Activated T-cell treated with anti-CD3 and anti-CD28 coated beads for 48 hours (primary cell): ENCODE data around the gene SPECC1.
"Not testable (repeated sequence)": the region's sequence is repeated elsewhere in the genome, so short reads cannot be mapped to it uniquely, and the experiment has no call there.

Experiments used
- DNase-seq: peaks from one replicate; pipeline ENCODE4 v3.0.0-alpha.2; 2020; ENCODE audit warnings: low read depth

Gene SPECC1

DNA sequence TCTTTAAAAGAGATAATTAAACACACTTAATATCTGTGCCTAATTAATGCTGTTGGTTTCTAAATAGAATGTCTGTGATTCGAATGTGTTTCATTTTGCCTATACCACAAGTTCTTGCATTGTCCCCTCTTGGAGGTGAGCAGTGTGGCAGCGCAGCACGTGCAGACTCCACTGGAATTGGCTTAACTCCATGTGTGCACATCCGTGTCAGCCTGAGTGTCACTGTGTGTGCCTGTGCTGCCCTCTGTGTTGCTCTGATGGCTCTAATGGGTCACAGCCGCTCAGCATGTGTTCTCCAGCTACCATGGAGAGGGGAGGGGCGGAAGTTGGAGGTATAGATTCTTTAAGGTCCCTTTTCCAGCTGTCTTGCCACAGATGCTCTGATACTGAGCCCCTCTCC is 226.6 kb downstream of the SPECC1 start:
- DNase-seq, result no peak

DNA sequence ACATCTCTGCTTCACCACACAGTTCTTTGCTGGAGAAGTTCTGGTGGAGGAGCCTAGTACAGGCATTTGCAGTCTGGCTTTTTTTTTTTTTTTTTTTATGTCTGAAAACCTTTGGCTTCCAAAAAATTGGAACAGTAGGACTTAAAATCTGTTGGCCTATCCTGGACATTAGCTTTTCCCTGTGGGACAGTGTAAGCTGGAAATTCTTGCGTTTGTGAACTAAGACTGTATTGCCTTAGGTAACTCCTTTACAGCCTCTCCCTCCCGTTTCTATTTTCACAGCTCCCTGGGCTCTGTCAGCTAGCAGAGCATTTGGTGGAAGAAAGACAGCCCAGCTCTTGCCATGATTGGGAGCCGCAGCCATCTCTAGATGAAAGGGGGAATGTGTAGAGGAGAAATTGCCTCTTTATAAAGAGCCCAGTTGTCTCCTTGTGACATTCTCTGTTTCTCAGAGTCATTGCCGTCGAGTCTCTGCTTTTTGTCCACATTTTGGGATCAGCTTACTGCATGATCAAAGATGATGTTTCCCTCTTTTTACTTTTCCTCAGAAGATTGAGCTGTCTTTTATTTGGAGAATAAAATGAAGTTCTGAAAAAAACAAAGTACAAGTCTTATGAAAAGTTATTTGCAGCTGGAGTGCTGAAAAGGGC is 227.5 kb downstream of the SPECC1 start:
- no peak for DNase-seq

DNA sequence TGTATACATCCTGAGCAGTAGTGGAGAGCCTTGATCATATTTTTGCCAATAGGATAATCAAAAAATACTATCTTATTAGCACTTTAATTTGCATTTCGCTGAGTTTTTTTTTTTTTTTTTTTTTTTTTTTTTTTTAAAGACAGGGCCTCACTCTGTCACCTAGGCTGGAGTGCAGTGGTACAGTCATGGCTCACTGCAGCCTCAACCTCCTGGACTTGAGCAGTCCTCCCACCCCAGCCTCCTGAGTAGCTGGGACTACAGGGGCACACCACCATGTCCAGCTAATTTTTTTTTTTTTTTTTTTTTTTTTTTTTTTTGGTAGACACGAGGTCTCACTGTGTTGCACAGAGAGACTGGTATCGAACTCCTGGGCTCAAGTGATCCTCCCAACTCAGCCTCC is 230.6 kb downstream of the SPECC1 start:
- not testable (repeated sequence) for DNase-seq

DNA sequence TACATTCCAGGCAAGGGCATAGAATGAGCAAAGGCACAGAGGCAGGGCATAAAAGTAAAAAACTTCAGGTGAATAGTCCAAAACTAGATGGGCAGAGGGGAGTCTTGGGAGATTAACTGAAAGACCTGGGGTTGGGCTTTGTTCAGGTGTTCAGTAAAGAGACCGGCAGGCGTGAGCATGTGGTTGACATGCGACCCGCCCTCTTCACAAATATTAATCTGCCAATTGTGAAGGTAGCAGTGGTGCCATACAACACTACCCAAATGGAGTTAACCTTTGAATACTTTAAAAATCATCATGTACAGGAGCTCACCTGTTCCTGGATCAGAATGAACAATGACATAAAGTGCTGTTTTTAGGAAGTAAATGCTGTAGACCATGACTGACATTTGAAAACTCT is 232.7 kb downstream of the SPECC1 start:
- DNase-seq, result no peak

DNA sequence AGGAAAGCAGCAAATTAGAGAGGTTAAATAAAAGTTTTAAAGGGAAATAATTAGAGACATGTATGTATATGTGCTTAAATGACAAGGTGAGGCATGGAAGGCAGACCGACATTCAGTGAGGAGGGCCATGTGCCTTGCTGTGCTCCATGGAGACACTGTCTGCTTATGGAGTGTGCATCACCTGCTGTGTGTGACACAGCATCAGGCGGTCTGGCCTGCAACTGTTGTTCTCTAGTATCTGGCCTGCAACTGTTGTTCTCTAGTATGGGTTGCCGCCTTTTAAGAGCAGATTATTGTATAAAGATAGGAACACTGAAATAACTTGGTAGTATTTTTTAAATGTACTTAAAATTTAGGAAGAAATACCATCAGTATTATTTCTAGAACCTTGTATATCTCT is 233.1 kb downstream of the SPECC1 start:
- no peak for DNase-seq

DNA sequence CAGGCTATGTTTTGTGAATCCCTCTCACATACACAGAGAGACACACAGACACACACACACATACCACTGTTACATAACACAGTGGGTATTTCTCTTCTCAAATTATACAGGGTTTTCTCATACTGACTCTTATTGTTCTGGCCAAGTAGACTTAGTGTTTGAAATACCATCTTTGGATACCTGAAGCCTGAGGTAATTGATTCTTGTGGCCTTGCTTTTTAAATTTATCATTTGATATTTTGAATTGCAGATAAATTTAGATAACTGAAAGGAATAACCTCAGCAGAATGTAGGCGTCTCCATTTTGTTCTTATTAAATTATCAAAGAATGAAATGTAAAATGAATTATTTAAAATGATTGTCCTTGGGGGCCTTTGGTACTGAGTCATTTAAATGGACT is 234.4 kb downstream of the SPECC1 start:
- DNase-seq, result no peak

DNA sequence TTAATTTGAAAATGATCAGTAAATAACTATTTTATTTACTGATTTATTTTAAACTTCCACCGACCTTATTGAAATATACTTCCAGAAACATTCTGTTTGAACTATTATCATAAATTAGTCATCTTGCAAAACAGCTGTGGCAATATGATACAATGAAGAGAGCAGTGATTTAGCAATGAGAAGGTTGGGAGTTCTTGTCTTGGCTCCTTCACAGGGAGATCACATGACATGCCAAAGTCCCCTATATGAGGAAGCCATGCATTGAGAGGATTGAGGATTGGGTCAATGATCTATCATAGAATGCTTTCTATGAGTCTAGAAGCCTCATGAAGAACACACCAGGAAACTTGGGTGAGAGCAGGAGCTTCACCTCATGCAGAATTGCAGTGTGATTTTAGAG is 235.5 kb downstream of the SPECC1 start:
- DNase-seq, result no peak

DNA sequence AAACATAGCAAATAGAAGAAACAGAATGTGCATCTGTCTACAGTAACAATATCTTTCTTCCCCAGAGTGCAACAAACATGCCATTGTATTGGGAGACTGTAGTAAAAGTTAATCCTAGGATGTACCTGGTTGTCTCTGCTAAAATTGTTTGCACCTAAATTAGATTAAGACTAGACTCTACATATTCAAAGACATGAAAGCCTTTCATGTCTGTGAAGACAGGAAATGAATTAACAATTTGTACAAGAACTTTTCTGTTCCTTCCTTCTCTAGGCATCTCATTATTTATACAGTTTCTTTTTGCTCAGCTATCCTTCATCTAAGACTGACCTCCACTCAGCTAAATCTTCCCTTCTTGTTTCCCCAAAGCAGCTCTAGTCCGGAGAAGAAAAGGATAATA is 237.5 kb downstream of the SPECC1 start:
- DNase-seq, result no peak

DNA sequence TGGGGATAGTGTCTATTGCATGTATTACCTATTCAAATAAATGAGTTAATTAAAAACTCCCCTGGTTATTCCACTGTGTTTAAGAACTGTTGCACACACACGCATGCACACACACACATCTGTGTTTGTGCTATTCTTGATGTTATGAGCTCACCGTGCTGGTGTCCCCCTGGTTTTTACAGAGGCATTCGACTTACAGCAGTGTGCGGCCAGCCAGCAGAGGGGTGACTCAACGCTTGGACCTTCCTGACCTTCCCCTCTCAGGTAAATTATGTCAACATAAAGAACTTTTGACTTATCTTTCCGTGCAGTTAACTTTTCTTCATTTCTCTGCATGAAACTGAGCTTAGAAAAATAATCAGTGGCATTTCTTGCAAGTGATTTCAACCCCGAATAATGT is 244.2 kb downstream of the SPECC1 start:
- no peak for DNase-seq

DNA sequence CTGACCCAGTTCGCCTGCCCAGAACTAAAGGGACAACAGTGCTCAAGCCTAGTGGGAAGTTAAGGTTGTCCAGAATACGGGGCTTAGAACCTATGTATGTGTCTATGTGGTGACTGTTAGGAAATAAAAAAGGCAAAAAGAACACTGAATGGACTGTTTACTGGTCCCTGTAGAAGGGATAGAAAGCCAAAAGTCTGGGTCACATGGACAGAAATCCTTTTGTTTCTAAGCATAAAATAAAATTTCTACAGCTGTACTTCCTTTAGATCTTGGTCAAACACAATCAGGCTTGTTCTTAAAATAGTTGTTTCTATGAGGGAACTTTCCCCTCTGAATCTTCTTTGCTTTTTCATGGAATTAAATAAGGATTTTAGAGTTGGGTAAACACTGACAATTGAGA is 245.4 kb downstream of the SPECC1 start:
- no peak for DNase-seq

DNA sequence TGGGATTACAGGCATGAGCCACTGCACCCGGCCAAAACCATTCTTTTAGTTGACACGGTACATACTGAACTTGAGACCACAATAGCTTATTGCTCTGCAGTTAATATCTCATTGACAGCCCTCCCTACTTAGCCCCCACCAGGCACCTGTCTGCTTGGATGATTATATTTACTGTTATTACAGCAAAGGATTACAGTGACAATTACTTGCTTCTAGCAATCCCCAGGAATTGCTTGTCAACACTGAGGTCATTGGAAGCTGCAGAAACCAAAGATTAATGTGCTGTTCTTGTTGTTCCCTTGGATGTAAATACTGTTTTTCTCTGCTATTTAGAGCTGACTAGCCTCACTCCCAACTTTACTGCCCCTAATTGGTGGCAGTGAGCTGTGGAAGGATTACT is 247.0 kb downstream of the SPECC1 start:
- DNase-seq, result no peak

DNA sequence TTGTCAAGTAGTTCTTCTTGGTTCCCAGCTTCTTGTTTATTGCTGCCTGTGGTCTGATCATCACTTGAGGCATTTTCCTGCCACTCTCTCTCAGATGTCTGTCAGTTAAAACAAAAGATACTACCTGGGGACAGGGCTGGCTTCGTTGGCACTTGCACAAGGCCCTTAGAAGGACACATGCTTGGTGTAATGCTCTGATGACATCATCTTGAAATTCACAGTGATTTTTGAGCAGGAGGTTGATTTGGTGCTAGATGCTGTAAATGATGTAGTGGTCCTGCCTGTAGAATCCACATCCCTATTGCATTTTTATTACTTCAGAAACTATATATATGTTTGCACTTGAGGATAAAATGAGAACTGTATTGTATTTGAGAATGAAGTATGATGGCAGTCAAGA is 247.8 kb downstream of the SPECC1 start:
- no peak for DNase-seq

DNA sequence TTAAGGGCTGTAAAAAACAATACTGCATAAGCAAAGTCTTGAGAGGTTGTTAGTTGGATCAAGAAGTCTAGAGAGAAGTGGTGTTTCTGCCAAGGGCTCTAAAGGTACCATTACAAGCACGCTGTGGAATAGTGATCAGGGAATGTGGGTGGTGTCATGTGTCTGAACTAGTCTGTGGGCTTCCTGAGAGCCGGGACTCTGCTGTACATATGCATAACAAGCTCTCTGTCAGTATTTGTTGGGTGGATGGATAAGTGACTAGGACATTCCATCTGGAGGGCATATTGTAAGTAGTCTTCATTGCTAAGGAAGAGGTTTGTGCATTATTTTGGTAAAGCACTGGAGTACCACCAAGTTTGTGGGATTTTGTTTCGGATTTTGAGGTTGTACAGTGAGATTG is 248.6 kb downstream of the SPECC1 start:
- no peak for DNase-seq

DNA sequence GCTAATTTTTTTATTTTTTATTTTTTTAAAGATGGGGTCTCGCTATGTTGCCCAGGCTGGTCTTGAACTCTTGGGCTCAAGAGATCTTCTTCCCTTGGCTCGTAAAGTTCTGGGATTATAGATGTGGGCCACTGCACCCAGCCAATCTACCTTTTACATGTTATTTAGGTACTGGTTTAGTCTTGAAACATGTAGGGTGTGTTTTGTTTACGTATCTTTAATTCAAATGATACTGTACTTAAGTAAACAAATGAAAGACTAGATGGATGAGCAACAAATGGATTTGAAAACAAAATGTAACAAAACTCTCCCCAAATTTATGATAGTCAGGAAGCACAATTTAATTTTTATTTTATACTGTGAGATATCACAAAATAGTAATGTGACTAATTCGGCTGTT is 250.5 kb downstream of the SPECC1 start:
- no peak for DNase-seq

DNA sequence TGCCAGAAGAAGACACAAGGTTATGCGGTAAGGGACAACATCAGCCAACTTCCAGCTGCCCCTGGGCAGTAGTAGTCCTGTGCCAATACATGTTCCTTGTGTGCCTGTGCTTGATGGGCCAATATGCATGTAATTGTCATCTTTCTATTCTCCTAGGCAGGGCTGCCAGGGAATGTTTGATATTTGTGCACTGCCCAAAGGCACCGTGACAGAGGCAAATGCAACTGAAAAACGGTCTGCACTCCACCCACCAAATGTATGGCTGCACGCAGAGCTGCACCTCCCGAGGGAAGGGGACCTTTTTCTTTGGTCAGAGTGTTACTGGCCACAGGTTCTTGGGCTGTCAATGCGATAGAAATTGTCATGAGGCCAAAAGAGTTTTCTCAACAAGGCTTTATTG is 251.1 kb downstream of the SPECC1 start:
- no peak for DNase-seq

DNA sequence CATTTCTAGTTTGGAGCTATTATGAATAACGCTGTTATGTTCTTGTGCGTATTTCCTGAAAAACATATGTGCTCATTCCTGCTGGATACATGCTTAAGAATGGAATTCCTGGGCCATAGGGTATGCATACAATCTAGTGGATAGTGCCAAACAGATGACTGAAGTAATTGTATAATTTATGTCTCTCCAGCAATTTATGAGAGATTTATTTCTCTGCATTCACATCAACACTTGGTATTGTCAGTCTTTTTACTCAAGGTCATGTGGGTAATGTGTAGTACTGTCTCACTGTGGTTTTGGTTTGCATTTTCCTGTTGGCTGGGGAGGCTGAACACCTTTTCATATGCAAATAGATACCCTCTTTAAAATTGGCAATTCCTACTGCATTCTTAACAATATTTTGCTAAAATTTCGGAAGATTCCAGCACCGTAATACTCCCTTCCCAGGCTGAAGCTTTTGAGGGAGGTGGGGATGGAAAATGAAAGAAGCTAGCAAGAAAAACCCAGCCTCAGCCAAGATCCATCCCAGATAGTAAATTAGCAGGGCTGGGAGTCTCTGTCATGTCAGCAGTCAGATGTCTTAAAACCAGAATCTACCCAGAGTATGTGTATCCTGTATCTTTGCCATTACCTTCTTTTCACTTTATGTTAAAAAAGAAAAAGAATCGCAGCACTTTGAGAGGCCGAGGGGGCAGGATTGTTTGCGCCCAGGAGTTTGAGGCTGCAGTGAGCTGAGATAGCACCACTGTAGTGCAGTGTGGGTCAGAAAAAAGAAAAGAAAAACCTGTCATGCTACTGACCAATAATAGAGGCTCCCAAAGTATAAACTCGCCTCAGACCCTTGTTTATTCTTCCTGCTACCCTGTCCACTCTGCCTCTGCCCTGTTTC is 253.3 kb downstream of the SPECC1 start:
- no peak for DNase-seq

DNA sequence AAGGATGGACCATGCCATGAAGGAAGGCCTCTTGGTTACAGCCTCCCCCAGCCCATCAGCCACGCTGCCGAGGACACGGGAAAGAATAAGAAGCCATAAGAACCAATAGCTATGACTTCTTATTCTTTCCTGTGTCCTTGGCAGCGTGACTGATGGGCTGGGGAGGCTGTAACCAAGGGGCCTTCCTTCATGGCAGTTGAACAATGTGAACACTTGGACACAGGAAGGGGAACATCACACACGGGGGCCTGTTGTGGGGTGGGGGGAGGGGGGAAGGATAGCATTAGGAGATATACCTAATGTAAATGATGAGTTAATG is 253.9 kb downstream of the SPECC1 start:
- not testable (repeated sequence) for DNase-seq

DNA sequence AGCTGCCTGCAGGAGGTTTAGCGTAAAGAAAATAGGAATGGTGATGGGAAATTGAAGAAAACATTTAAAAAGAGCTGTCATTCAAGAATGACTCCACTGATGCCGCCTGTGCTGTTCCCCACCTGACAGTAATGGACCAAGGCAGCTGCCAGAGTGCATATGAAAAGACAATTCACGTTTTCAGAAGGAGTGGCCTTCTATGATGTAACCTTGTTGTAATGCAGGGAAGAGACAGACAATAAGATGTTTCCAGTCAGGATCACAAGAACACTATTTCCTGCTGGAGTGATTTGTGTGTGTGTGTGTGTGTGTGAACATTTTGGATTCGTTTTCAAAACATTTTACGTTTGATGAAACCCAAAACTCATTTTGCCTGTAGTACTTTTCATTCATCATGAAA is 254.4 kb downstream of the SPECC1 start:
- no peak for DNase-seq

DNA sequence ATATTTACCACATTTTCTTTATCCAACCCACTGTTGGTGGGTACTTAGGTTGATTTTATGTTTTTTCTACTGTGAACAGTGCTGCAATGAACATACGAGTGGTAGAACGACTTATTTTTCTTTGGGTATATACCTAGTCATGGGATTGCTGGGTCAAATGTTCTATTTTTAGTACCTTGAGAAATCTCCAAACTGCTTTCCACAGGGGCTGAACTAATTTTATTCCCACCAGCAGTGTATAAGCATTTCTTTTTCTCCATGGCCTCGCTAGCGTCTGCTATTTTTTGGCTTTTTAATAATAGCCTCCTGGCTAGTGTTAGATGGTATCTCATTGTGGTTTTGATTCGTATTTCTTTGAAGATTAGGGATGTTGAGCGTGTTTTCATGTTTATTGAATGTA is 255.8 kb downstream of the SPECC1 start:
- no peak for DNase-seq

DNA sequence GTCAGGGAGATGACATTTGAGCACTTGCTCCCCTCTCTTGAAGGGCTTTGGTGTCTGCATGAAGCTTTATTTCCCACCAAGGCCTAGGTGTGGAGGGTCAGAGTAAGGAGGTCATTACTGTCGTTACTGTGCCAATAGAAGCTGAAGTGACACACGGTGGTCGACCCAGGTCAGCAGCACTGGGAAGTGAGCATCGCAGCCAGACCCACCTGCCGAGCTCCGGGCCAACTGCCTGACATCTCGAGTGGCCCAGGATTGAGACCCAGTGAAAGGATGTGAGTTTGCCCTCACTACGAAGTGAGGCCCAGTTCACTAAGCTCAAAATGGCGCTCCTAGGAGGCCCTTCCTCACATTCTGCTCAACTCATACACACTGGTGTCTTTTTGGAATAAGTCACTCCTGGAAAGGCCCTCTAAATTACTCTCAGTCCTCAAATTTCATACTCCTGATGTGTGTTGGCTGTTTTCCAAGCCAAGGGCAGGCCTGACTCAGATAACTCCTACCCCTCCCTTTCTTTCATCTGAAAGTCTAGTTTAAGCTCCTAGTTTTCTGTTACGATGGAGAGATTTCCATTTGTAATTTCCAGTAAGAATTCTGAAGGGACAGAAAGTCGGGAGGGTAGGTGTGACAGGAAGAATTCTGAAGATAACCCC is 257.8 kb downstream of the SPECC1 start:
- DNase-seq, result no peak

DNA sequence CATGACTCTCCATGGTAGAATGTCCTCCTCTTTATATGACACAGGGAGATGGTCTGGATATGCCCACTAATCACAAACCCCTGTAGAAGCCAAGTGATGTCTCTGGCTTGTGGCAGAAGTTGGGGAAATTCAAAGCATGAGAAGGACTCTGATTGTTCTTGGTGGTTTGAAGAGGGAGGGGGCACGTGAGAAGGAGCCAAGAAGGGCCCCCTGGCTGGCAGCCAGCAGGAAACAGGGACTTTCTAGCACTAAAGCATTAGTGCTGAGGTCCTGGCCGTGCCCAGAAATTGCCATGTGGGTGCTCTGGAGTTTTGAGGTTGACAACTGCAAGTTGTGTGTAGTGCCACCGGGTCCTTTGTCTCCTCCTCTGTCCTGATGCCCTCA is 258.3 kb downstream of the SPECC1 start:
- DNase-seq, result no peak

DNA sequence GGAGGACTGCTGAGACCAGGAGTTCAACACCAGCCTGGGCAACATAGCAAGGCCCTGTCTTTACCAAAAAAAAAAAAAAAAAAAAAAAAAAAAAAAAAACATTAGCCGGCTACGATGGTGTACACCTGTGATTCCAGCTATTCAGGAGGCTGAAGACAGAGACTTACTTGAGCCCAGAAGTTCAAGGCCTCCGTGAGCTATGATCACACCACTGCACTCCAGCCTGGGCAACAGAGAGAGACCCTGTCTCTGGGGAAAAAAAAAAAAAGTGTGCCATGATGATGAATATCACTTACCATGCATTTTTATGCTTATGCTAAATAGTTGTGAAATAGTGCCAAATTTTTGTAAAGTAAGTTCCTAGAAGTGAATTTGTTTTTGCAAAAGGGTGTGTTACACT is 261.2 kb downstream of the SPECC1 start:
- no peak for DNase-seq

DNA sequence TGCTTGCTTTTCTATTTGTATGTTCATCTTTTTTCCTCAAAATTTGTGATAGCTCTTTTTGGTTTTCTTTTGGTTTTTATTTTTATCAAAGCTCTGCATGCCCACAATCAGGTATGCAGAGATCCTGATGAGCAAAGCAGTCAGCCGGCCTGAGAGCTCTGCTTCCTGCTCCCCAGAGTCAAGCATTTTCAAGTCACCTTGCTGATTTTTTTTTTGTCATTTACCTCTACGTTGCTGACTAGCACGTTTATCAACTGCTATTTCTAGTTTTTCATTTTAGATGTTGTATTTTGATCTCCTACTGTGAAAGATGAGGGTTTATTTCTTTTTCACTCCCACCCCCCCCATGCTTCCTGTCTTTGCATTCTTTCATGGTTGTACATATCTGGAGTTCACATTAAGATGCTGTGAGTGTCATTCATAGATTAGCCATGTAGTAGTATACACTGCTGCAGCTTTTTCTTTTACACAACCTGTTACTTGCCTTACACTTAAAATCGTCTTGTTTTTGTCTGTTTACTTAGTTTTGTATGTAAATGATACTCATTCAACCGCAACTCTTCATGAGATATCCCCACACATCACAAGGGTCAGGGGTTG is 262.0 kb downstream of the SPECC1 start:
- no peak for DNase-seq
